Activated B cell treated with CpG ODN at 0.5 μM for 24 hours (primary cell): ENCODE measurements around the gene SOAT1. TPM values are rescaled to one million over a fixed set of nuclear protein-coding genes. Genes with fewer than 3 reads are reported as not detected.

Source experiments
- ATAC-seq: fragments of 200-7000 bp; cut with Tn5 transposase; one replicate; pipeline ENCODE4 v1.10.0; 2021; ENCODE audit warnings: low read depth, mild to moderate bottlenecking, moderate library complexity
- CTCF ChIA-PET: fragments of 350-600 bp; sonication (Branson Sonifier 250); formaldehyde crosslinking; loops from one replicate; lab custom pipeline; 2021; ENCODE audit warnings: antibody characterized with exemption; lab: Charles Lee
- POLR2A ChIA-PET: fragments of 350-600 bp; sonication (Branson Sonifier 250); formaldehyde crosslinking; loops from one replicate; lab custom pipeline; 2021; ENCODE audit warnings: antibody characterized with exemption; lab: Charles Lee
- DNase-seq: peaks from one replicate; pipeline ENCODE4 v3.0.0; 2022
- H3K27ac Mint-ChIP-seq: one replicate; pipeline ENCODE4 v1.8.0; 2020; ENCODE audit warnings: mixed read lengths
- H3K27me3 Mint-ChIP-seq: one replicate; pipeline ENCODE4 v1.8.0; 2021; ENCODE audit warnings: mixed read lengths
- H3K36me3 Mint-ChIP-seq: one replicate; pipeline ENCODE4 v1.8.0; 2021; ENCODE audit warnings: low read depth, mixed read lengths
- H3K4me1 Mint-ChIP-seq: one replicate; pipeline ENCODE4 v1.8.0; 2021; ENCODE audit warnings: mixed read lengths
- H3K4me3 Mint-ChIP-seq: one replicate; pipeline ENCODE4 v1.8.0; 2020; ENCODE audit warnings: mild to moderate bottlenecking, mixed read lengths
- H3K9me3 Mint-ChIP-seq: one replicate; pipeline ENCODE4 v1.8.0; 2020; ENCODE audit warnings: mixed read lengths
- intact Hi-C: fragments of 100-400 bp; cut with micrococcal nuclease; formaldehyde crosslinking; loops from one replicate; pipeline ENCODE4 v1.15.1; 2024
- total RNA-seq: library from RNA; stranded (reverse); gene quantifications from 2 replicates; pipeline ENCODE4 v1.2.3, GENCODE V29; 2022
- TF ChIP-seq, protein P1 (sequence below): fragments of 200-600 bp; IDR thresholded peaks from one replicate; pipeline ENCODE4 v1.8.0; 2022; ENCODE audit warnings: antibody characterized with exemption, mild to moderate bottlenecking

Gene SOAT1
- total RNA-seq, 1 donor from 2014 or later, result 17.3 TPM

DNA sequence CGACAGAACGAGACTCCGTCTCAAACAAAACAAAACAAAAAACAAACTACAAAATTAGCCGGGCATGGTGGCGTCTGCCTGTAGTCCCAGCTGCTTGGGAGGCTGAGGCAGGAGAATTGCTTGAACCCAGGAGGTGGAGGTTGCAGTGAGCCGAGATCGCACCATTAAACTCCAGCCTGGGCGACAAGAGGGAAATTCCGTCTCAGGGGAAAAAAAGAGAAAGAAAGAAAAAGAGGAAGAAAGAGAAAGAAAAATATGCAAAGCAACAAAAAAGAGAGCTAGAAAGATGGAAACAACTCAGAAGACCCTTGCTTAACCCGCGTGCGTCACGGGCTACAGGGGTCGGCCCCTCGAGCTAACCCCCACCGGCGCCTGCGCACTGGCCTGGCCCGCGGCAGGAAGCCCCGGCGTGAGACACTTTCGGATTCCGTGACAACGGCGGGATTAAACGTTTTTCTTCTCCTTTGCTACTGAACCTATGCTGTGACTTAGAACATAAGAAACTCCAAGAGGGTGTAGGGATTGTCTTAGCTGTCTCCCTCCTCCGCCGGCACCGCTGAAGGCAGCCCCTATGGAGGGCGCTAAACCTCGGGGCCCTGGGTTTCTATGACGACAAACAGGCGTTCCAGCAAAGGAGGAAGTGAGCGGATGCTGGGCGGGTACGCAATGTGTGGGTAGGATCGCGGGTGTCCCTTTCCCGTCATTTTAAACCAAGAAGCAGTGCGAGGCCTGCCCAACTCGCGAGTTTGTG is 71.9 kb downstream of the SOAT1 start, which contains the start of gene AXDND1:
TSS of gene AXDND1 (plus strand) at position 630 of the 751 bp plus-strand sequence. CDS start 539 bp downstream, outside the sequence.
- peak; percentile 91 for ATAC-seq
- Mint-ChIP-seq H3K4me1 (peaks cover 11% of the 10 kb centered on the region), H3K9me3 (no peaks in the 10 kb centered on the region), H3K4me3 (peak within 1 kb of the TSS; percentile 98), H3K27me3 (no peaks in the 10 kb centered on the region), H3K27ac (peak within 1 kb of the TSS; percentile 100), H3K36me3 (peaks cover 6% of the 10 kb centered on the region)
- DNase-seq, result peak; percentile 83
- intact Hi-C loops, result loop anchor here (1.0 to 10.0 kb wide), 12 partner anchors 72 to 1659 kb away; partner anchors contain the start of genes ABL2, ACBD6, CEP350 and FAM20B
- ChIA-PET POLR2A (interaction anchor here (0.5 to 1.6 kb wide), 18 partner anchors 9 to 1137 kb away, joined by 3 to 21 read pairs (median 4); partner anchors contain the start of genes ACBD6, SOAT1 and TOR3A), CTCF (interaction anchor here (0.9 to 2.8 kb wide), 5 partner anchors 244 to 1055 kb away, joined by 3 to 15 read pairs (median 3); no protein-coding TSS in a partner anchor)
- TF ChIP-seq, protein P1, sequence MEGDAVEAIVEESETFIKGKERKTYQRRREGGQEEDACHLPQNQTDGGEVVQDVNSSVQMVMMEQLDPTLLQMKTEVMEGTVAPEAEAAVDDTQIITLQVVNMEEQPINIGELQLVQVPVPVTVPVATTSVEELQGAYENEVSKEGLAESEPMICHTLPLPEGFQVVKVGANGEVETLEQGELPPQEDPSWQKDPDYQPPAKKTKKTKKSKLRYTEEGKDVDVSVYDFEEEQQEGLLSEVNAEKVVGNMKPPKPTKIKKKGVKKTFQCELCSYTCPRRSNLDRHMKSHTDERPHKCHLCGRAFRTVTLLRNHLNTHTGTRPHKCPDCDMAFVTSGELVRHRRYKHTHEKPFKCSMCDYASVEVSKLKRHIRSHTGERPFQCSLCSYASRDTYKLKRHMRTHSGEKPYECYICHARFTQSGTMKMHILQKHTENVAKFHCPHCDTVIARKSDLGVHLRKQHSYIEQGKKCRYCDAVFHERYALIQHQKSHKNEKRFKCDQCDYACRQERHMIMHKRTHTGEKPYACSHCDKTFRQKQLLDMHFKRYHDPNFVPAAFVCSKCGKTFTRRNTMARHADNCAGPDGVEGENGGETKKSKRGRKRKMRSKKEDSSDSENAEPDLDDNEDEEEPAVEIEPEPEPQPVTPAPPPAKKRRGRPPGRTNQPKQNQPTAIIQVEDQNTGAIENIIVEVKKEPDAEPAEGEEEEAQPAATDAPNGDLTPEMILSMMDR, result no peak

- no peaks in the 10 kb centered on the region for H3K27me3 Mint-ChIP-seq
- H3K9me3 Mint-ChIP-seq, result no peaks in the 10 kb centered on the region
- H3K36me3 Mint-ChIP-seq, result peaks cover 6% of the 10 kb centered on the region
- peaks cover 11% of the 10 kb centered on the region for H3K4me1 Mint-ChIP-seq
- peak overlapping the region; percentile 98 for H3K4me3 Mint-ChIP-seq
- ChIA-PET POLR2A (interaction anchor here (0.5 to 3.1 kb wide), 20 partner anchors 10 to 1136 kb away, joined by 3 to 21 read pairs (median 4); partner anchors contain the start of genes ACBD6, SOAT1 and TOR3A), CTCF (interaction anchor here (0.9 to 2.8 kb wide), 4 partner anchors 245 to 1055 kb away, joined by 3 to 15 read pairs (median 4); no protein-coding TSS in a partner anchor)
- ATAC-seq (peak; percentile 7), DNase-seq (no peak)
- intact Hi-C loops, result loop anchor here (2.0 to 10.0 kb wide), 6 partner anchors 586 to 1659 kb away; partner anchors contain the start of genes ACBD6, CEP350, STX6 and XPR1
- peak overlapping the region; percentile 100 for H3K27ac Mint-ChIP-seq
- TF ChIP-seq, protein P1, result no peak
Measured at GRCh38 chr1:179366093-179366800, 72.7 kb downstream of the SOAT1 start.

- Mint-ChIP-seq H3K4me3 (no peak overlapping the region), H3K9me3 (no peaks in the 10 kb centered on the region), H3K36me3 (peaks cover 6% of the 10 kb centered on the region), H3K4me1 (peaks cover 11% of the 10 kb centered on the region), H3K27me3 (no peaks in the 10 kb centered on the region), H3K27ac (no peak overlapping the region)
- intact Hi-C loops, result loop anchor here (1.0 to 10.0 kb wide), 12 partner anchors 77 to 1655 kb away; partner anchors contain the start of genes CEP350, SOAT1, STX6 and XPR1
- CTCF ChIA-PET, result interaction anchor here (1.1 to 5.5 kb wide), 7 partner anchors 249 to 1070 kb away, joined by 3 to 52 read pairs (median 20); partner anchors contain the start of gene TOR3A
- TF ChIP-seq, protein P1, result peak; percentile 73
- ATAC-seq (no peak), DNase-seq (no peak)
- POLR2A ChIA-PET, result interaction anchor here (0.7 to 1.0 kb wide), 2 partner anchors 286 to 291 kb away, joined by 3 read pairs; no protein-coding TSS in a partner anchor
Measured at GRCh38 chr1:179369751-179370341, 76.2 kb downstream of the SOAT1 start.

- ChIA-PET POLR2A (no interaction called here), CTCF (interaction anchor here (1.0 to 5.5 kb wide), 3 partner anchors 251 to 369 kb away, joined by 5 to 30 read pairs (median 20); partner anchors contain the start of gene TOR3A)
- no peaks in the 10 kb centered on the region for H3K4me1 Mint-ChIP-seq
- DNase-seq, result no peak
- H3K27ac Mint-ChIP-seq, result no peak overlapping the region
- ATAC-seq, result no peak
- H3K4me3 Mint-ChIP-seq, result no peak overlapping the region
- no peaks in the 10 kb centered on the region for H3K9me3 Mint-ChIP-seq
- no peaks in the 10 kb centered on the region for H3K36me3 Mint-ChIP-seq
- intact Hi-C loops, result no loop called here
- TF ChIP-seq, protein P1, result no peak
- H3K27me3 Mint-ChIP-seq, result no peaks in the 10 kb centered on the region
Measured at GRCh38 chr1:179372160-179372559, 78.6 kb downstream of the SOAT1 start.
